Measurements from ENCODE around the gene CECR2. TPM values are rescaled to one million over a fixed set of nuclear protein-coding genes. Genes with fewer than 3 reads are reported as not detected.
A peak's percentile ranks its signal among the peaks of the same experiment; 100 is the strongest.
"Not testable (repeated sequence)": the region's sequence is repeated elsewhere in the genome, so short reads cannot be mapped to it uniquely, and the experiment has no call there.

CECR2 gene
- total RNA-seq, 1 donor from 2014 or later = 10.0 TPM

- no peak for DNase-seq (ENCODE audit: low spot score)
Measured at GRCh38 chr22:17512960-17513359, 143.7 kb downstream of the CECR2 start.

GRCh38 chr22:17513612-17514011 is 144.4 kb downstream of the CECR2 start:
- no peak for DNase-seq (ENCODE audit: low spot score)

DNA sequence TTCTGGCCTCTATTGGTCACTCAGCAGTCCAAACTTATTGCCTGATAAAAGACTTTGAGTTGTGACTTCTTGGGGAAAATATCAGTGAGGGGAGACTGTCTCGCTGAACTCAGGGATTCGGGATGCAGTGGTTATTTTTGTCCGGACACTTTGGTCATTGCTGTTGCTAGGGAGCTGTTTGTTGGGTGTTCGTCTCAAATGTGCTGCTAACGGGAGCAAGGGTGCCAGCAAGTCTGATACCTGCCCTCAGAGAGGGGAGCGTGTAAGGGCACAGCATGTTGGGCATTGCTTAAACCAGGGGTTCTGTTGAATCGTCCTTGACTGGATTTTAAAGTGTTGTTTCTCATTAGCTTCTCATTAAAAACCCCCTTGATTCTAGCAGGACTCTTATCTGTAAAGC is 144.8 kb downstream of the CECR2 start:
- DNase-seq (ENCODE audit: low spot score) = no peak

DNA sequence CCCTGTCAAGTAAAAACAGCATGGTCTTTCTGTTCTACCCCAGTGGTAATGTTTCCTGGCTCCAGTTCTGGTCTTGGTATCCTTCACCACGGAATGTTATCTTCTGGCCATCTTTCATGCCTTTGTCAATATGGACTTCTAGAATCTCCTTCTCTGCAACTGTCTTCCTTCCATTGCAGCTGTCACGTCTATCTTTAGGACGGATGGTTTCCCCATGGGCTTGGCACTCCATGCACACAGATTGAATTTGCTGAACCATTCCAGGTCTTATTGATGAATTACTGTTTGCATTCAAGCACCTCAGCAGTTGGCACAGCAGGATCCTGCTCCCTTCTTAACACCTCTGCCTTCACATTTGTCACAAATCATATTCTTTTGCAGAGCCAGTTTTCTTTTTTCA is 149.1 kb downstream of the CECR2 start:
- no peak for DNase-seq (ENCODE audit: low spot score)

- DNase-seq (ENCODE audit: low spot score) = not testable (repeated sequence)
Measured at GRCh38 chr22:17521971-17522370, 152.7 kb downstream of the CECR2 start.

GRCh38 chr22:17523925-17524324 is 154.7 kb downstream of the CECR2 start:
- no peak for DNase-seq (ENCODE audit: low spot score)

GRCh38 chr22:17536269-17536668 is 167.0 kb downstream of the CECR2 start:
- DNase-seq (ENCODE audit: low spot score) = peak; percentile 53

DNA sequence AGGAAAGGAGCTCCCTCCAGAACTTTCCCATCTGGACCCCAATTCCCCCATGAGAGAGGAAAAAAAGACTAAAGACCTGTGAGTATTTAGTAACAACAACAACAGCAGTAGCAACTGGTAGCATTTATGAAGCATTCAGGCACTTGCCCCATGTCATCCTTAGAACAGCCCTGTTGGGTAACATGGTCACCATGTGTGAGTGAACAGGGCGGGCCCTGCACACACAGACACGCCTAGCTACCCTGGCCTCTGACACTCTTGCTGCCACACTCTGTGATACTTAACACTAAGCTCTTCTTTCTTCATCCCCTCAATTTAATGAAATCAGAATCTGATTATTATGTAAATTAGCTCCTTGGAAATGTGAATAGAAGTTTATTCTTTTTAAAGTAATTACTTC is 167.9 kb downstream of the CECR2 start:
- no peak for DNase-seq (ENCODE audit: low spot score)

- DNase-seq (ENCODE audit: low spot score) = no peak
Measured at GRCh38 chr22:17540481-17540880, 171.2 kb downstream of the CECR2 start.

DNA sequence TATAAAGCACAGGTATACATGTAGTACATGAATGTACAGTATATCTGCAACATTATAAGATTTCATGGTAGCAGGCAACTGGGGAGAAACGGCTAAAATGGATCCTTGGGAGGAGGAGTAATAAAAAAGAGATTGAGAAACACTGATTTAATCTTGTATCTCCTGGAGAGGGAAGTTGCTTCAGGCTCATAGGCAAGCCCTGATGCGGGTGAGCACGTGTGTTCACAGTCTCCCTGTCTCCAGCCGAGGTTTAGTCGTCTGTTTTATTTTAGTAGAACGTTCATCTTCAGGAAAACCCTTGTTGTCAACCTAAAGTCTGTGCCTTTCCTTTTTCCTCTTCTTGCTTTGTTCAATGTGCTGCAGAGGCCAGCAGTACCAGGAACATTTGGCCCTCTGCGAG is 172.2 kb downstream of the CECR2 start:
- DNase-seq (ENCODE audit: low spot score) = no peak

DNA sequence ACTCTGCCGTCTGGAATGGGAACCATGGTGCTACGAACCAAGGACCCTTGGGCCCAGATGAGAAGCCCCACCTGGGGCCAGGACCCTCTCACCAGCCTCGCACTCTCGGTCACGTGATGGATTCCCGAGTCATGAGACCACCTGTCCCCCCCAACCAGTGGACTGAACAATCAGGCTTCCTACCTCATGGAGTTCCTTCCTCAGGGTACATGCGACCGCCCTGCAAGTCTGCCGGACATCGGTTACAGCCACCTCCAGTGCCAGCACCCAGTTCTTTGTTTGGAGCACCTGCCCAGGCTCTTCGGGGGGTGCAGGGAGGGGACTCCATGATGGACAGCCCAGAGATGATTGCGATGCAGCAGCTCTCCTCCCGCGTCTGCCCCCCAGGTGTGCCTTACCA is 173.2 kb downstream of the CECR2 start:
- DNase-seq (ENCODE audit: low spot score) = no peak

DNA sequence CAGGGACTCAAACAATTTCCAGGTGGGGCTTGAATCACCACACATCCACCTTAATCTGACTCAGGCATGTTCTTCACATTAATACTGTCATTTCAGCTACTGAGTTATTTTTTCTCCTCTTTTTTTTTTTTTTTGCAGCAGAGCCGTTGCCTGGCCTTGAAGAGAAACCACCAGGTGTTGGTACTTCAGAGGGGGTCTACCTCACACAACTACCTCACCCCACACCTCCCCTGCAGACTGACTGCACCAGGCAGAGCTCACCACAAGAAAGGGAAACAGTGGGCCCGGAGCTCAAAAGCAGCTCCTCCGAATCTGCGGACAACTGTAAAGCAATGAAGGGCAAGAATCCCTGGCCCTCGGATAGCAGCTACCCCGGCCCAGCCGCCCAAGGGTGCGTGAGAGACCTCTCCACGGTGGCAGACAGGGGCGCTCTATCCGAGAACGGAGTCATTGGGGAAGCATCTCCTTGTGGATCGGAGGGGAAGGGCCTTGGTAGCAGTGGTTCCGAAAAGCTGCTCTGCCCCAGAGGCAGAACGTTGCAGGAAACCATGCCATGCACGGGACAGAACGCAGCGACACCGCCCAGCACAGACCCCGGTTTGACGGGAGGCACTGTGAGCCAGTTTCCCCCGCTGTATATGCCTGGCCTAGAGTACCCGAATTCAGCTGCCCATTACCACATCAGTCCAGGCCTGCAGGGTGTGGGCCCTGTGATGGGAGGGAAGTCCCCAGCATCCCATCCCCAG is 178.9 kb downstream of the CECR2 start:
- no peak for DNase-seq (ENCODE audit: low spot score)

DNA sequence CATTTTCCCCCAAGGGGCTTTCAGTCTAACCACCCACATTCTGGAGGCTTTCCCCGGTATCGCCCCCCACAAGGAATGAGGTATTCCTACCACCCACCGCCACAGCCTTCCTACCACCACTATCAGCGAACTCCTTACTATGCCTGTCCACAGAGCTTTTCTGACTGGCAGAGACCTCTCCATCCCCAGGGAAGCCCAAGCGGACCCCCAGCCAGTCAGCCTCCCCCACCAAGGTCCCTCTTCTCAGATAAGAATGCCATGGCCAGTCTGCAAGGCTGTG is 179.4 kb downstream of the CECR2 start:
- no peak for DNase-seq (ENCODE audit: low spot score)

- DNase-seq (ENCODE audit: low spot score) = no peak
Measured at GRCh38 chr22:17549183-17549582, 179.9 kb downstream of the CECR2 start.

DNA sequence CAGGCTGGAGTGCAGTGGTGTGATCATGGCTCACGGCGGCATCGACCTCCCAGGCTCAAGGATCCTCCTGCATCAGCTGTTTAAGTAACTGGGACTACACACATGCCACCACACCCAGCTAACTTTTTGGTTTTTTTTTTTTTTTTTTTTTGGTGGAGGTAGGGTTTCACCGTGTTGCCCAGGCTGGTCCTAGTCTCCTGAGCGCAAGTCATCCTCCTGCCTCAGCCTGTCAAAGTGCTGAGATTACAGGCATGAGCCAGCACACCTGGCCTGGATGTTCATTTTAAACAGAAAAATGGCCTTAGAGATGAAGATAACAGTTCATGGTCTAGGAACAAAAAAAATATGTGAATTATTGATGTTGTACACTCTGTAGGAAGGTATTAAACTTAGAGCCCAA is 180.4 kb downstream of the CECR2 start:
- DNase-seq (ENCODE audit: low spot score) = no peak

GRCh38 chr22:17552737-17553136 is 183.5 kb downstream of the CECR2 start:
- DNase-seq (ENCODE audit: low spot score) = no peak

DNA sequence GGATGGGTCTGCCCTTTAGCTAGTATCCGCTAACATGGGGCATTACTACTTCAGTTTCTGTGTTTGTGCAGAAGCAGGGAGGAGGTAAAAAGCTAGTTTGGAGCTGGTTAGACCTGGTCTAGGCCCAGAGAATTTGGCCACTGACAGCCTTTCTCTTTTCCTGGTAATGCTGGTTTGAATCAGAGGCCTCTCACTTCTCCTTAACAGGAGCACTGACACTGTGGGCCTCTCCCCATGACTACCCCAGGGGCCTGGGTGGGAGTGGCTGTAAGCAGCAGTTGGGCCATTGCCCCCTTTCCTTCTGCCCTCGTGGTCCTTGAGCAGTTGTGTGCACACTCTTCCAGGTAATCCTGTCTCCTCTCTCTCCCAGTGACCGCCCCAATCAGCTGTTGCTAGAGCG is 185.6 kb downstream of the CECR2 start:
- no peak for DNase-seq (ENCODE audit: low spot score)

GRCh38 chr22:17559188-17559587 is 189.9 kb downstream of the CECR2 start:
- no peak for DNase-seq (ENCODE audit: low spot score)

- DNase-seq (ENCODE audit: low spot score) = no peak
Measured at GRCh38 chr22:17562906-17563870, 193.9 kb downstream of the CECR2 start, which contains the start of gene SLC25A18. TSS of gene SLC25A18 (plus strand) at chr22:17563498. CDS start at chr22:17579945, 16,447 bp downstream.

- DNase-seq (ENCODE audit: low spot score) = no peak
Measured at GRCh38 chr22:17563936-17564391, 194.7 kb downstream of the CECR2 start.

DNA sequence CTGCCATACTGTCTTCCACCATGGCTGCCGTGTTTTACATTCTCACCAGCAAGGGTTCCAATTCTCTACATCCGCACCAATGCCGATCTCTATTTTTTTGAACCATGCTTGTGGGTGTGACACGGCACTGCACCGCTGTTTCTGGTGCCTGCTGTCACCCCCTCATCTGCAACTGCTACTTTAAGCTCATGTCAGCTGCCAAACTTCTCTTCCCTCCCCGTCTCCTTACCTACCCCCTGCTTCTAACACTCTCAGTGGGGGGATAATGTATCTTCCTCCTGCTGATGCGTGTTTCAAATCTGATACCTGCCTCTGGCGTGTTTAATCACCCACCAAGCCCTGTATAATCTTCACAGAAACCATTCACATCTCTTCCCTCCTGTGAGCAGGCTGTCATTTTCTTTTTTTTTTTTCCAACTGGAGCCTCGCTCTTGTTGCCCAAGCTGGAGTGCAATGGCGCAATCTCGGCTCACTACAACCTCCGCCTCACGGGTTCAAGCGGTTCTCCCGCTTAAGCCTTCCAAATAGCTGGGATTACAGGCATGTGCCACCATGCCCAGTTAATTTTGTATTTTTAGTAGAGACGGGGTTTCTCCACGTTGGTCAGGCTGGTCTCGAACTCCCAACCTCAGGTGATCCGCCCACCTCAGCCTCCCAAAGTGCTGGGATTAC is 196.9 kb downstream of the CECR2 start:
- not testable (repeated sequence) for DNase-seq (ENCODE audit: low spot score)

- no peak for DNase-seq (ENCODE audit: low spot score)
Measured at GRCh38 chr22:17566776-17567175, 197.5 kb downstream of the CECR2 start.
